OCI-LY1 (cell line): ENCODE results near the gene GATD1.

Experiments used
- EZH2 ChIP-seq: fragments of 200-600 bp; sonication (generic), shearing (Covaris generic); IDR thresholded peaks from 2 replicates; pipeline ENCODE4 v1.8.0; 2017; ENCODE audit warnings: borderline replicate concordance, mixed run types, mild to moderate bottlenecking, antibody characterized with exemption, low read length, moderate library complexity, mixed read lengths
- TF ChIP-seq, protein P1 (sequence below): fragments of 200-600 bp; sonication (generic), shearing (Covaris generic); IDR thresholded peaks from 2 replicates; pipeline ENCODE4 v1.5.1; 2017; ENCODE audit warnings: mild to moderate bottlenecking, antibody characterized with exemption, low read length, moderate library complexity, mixed read lengths

DNA sequence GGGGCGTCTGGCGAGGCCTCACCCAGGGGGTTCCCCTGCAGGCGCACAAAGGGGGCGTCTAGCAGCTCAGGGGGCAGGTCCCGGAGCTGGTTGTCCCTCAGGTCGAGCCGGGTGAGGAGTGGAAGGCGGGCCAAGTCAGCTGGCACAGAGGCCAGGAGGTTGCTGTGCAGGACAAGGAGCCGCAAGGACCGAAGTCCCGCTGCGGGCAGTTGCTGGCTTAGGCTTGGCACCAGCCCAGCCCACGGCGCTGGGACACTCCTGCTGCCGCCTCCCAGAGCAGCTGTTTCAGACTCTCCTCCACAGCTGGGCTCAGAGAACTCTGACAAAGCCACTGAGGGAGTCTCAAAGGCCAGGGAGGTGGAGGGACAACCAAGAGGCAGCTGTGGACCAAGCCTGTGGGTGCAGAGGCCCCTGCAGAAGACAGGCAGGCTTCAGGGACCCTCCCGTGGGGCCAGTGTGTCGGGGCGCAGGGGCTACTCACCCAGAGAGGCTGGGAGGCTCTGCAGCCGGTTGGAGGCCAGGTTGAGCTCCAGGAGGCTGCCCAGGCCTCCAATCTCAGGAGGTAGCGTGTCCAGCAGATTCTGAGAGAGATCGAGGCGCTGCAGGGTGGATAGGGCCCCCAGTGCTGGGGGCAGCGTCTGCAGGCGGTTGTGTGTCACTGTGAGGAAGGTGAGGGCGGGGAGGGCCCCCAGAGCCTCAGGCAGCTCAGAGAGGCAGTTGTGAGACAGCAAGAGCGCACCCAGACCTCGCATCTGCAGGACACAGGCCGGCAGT lies 25.6 kb upstream of the GATD1 start:
- TF ChIP-seq EZH2, result no peak
- TF ChIP-seq, protein P1, sequence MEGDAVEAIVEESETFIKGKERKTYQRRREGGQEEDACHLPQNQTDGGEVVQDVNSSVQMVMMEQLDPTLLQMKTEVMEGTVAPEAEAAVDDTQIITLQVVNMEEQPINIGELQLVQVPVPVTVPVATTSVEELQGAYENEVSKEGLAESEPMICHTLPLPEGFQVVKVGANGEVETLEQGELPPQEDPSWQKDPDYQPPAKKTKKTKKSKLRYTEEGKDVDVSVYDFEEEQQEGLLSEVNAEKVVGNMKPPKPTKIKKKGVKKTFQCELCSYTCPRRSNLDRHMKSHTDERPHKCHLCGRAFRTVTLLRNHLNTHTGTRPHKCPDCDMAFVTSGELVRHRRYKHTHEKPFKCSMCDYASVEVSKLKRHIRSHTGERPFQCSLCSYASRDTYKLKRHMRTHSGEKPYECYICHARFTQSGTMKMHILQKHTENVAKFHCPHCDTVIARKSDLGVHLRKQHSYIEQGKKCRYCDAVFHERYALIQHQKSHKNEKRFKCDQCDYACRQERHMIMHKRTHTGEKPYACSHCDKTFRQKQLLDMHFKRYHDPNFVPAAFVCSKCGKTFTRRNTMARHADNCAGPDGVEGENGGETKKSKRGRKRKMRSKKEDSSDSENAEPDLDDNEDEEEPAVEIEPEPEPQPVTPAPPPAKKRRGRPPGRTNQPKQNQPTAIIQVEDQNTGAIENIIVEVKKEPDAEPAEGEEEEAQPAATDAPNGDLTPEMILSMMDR, result no peak
